GM21737 (cell line): ENCODE data around the gene FBXL20.
"Not testable (repeated sequence)": the region's sequence is repeated elsewhere in the genome, so short reads cannot be mapped to it uniquely, and the experiment has no call there.

Source experiments
- ATAC-seq: cut with Tn5 transposase; IDR thresholded peaks from one replicate; pipeline ENCODE4 v1.9.1; 2021; ENCODE audit warnings: mild to moderate bottlenecking, moderate library complexity; ENCODE audit not compliant: unreplicated experiment

Gene FBXL20

GRCh38 chr17:39391448-39391847 is 10.0 kb downstream of the FBXL20 start:
- no peak for ATAC-seq

DNA sequence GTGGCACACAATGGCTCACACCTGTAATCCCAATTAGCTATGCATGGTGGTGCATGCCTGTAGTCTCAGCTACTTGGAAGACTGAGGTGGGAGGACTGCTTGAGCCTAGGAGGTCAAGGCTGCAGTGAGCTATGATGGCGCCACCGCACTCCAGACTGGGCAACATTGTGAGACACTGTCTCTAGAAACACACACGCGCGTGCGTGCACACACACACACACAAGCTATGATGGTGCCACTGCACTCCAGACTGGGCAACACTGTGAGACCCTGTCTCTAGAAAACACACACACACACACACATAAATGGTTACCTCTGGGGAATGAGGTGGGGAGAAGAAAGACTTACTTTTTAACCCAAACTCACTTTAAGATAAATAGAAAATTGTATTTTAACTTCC is 16.4 kb downstream of the FBXL20 start:
- ATAC-seq, result no peak

DNA sequence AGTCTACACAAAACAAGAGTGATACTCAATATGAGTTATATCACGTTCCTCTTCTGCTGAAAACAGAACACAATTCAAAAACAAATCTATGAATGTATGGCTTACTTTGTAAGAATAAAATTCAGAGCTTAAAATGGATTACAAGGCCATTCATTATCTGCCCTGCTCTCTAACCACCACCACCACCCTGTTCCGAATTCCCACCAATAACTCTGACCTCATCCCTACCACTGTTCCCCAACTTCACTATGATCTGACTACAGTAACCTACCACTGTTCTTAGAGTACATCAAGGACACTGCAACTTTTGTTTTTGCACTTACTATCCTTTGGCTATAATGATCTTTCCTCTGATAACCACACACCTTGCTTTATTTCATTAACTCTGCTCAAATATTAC is 21.3 kb downstream of the FBXL20 start:
- no peak for ATAC-seq

DNA sequence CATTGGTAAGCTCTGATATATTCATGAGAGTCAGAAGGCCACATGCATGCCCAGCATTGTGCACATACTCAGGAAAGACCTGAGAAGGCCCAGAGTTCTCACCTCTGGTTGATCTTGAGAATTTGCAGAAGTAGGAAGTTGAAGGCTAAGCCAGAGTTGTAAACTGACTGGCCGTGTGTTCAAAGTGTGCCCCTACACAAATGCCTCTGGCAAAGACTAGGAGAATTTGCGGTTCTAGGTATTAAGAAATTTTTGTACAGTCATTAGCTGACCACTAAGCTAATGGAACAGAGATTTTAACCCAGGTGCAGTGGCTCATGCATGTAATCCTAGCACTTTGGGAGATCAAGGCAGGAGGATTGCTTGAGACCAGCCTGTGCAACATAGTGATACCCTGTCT is 25.0 kb downstream of the FBXL20 start:
- ATAC-seq, result no peak

- not testable (repeated sequence) for ATAC-seq
These were observed 33.6 kb downstream of the FBXL20 start for GRCh38 chr17:39367805-39368204.

GRCh38 chr17:39365872-39366271 is 35.6 kb downstream of the FBXL20 start:
- no peak for ATAC-seq

DNA sequence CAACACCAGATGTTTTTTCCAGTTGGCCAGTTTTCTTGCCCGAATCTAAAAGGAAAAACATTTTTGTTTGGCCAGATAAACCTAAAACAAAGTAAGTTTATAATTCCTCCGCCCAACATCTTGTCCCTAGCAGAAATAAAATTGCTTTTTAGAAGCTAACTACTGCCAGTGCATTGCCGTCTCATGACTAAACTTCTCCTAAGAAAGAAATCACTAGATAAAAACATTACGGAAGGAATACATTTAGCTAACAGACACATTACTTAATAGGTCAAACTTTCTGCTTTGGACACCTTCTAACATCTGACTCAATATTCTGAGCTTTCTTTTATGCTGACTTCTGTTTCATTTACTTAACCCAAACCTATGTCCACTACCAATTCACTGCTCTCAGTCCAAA is 36.2 kb downstream of the FBXL20 start:
- no peak for ATAC-seq

DNA sequence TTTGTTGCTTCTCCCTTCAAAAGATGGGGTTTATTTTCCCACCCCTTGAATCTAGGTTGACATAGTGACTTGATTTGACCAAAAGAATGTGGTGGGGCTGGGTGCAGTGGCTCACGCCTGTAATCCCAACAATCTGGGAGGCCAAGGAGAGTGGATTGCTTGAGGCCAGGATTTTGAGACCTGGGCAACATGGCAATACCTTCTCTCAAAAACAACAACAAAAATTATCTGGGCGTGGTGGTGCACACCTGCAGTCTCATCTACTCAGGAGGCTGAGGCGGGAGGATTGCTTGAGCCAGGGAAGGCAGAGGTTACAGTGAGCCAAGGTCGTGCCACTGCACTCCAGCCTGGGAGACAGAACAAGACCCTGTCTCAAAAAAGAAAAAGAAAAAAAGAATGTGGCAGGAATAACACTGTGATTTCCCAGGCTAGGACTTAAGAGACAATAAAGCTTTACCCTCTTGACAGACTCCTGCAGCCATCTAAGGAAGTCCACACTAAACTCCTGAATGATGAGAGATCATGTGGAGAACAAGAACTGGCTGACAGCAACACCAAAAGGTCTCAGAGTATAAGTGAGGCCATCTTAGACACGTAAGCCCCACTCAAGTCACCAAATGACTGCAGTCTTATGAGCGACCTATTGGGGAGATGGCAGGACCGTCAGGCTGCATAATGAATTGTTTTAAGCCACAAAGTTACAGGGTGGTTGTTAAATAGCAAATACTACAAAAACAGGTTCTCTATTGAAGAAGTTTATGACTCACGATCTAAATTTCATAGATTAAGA is 37.0 kb downstream of the FBXL20 start:
- no peak for ATAC-seq

- ATAC-seq, result no peak
These were observed 40.4 kb downstream of the FBXL20 start for GRCh38 chr17:39361064-39361463.

GRCh38 chr17:39360537-39360936 is 40.9 kb downstream of the FBXL20 start:
- no peak for ATAC-seq

DNA sequence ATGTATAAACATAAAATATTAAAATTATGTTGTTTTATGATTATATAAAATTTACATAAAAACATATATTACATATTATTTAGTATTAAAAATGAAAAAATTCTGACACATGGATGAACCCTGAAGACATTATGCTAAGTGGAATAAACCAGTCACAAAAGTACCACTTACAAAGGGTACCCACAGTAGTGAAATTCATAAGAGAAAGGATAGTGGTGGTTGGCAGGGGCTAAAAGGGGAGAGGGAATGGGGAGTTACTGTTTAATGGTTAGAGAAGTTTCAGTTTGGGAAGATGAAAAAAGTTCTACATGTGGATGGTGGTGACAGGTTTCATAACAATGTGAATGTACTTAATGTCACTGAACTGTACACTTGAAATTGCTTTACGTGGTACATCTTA is 41.4 kb downstream of the FBXL20 start:
- ATAC-seq, result no peak

- no peak for ATAC-seq
These were observed 43.4 kb downstream of the FBXL20 start for GRCh38 chr17:39357986-39358385.

DNA sequence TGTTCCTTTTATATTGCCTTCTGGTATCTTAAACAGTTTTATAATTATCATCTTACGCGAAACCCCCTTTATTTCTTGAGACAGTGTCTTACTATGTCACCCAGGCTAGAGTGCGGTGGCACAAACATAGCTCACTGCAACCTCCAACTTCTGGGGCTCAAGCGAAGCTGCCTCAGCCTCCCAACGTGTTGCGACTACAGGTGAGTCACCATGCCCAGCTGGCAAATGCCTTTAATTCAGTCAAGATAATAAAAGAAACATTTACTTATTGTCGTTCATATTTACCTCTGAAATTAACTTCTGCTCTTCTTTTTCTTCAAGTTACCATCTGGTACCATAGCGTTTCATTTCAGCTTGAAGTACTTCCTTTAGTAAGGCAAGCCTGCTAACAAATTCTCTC is 43.9 kb downstream of the FBXL20 start:
- ATAC-seq, result no peak

GRCh38 chr17:39352986-39353385 is 48.4 kb downstream of the FBXL20 start:
- no peak for ATAC-seq

GRCh38 chr17:39352511-39352910 is 48.9 kb downstream of the FBXL20 start:
- no peak for ATAC-seq

DNA sequence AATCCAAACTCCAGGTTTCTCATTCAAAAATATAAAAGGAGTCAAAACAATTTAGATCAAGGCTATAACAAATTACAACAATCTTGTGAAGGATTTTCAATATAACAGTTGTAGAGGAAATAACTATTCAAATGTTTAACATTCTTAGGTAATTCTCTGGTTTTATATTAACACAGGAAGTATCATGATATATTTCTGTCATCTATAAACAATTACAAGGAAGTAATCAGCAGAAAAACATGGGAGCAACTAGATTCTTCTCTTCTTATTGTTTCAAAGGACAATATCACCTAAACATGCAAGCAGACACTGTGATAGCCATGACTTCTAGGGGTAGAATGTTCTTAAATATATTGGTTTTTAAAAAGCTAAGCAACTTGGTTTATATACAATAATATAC is 49.9 kb downstream of the FBXL20 start:
- no peak for ATAC-seq

GRCh38 chr17:39349246-39349645 is 52.2 kb downstream of the FBXL20 start:
- no peak for ATAC-seq

DNA sequence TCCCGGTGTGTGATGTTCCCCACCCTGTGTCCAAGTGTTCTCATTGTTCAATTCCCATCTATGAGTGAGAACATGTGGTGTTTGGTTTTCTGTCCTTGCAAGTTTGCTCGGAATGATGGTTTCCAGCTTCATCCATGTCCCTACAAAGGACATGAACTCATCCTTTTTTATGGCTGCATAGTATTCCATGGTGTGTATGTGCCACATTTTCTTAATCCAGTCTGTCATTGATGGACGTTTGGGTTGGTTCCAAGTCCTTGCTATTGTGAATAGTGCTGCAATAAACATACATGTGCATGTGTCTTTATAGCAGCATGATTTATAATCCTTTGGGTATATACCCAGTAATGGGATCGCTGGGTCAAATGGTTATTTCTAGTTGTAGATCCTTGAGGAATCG is 54.6 kb downstream of the FBXL20 start:
- ATAC-seq, result not testable (repeated sequence)

GRCh38 chr17:39341541-39341940 is 59.9 kb downstream of the FBXL20 start:
- no peak for ATAC-seq

GRCh38 chr17:39340731-39341130 is 60.7 kb downstream of the FBXL20 start:
- no peak for ATAC-seq

DNA sequence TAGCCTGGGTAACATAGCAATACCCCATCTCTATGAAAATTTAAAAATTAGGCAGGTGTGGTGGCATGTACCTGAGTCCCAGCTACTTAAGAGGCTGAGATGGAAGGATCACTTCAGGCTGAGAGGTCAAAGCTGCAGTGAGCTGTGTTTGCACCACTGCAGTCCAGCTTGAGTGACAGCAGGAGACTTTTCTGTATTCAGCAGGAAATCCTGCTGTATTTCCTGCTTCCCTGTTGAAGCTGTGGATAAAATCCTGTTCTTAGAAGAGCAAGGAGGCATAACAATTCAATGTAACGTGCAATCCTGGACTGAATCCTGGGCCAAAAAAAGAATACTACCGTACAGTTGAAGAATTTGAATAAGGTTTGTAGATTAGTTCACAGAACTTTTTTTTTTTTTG is 62.2 kb downstream of the FBXL20 start:
- ATAC-seq, result no peak

DNA sequence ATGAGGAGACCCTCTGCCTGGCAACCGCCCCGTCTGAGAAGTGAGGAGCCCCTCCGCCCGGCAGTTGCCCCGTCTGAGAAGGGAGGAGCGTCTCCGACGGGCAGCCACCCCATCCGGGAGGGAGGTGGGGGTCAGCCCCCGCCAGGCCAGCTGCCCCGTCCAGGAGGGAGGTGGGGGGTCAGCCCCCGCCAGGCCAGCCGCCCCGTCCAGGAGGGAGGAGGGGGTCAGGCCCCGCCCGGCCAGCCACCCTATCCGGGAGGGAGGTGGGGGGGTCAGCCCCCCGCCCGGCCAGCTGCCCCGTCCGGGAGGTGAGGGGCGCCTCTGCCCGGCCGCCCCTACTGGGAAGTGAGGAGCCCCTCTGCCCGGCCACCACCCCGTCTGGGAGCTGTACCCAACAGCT is 63.8 kb downstream of the FBXL20 start:
- ATAC-seq, result not testable (repeated sequence)

GRCh38 chr17:39335704-39336223 is 65.7 kb downstream of the FBXL20 start:
- ATAC-seq, result no peak
